Measurements from ENCODE around the gene TMOD3. TPM values are rescaled to one million over a fixed set of nuclear protein-coding genes. Genes with fewer than 3 reads are reported as not detected.

Gene TMOD3
- total and polyA plus RNA-seq, 2 experiments from 2014 or later = 26.1 to 29.9 TPM

DNA sequence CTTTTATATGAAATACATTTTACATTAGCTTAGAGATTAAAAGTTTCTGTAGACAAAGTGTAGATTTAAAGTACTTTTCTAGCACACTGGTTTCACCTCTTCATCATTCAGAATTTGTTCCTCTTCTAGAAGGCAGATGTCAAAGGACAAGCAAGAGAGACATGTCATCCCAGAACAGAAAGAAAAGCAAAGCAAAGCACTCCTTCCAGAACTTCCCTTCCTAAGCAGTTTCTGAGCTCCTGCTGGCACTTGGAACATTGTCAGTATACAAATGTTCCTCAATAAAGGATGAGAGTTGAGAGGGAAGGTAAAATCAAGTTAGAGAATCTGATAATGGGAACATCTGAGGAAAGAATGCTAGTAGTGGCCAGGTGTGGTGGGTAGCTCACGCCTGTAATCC, 26.2 kb downstream of the TMOD3 start:
- peaks cover 6% of the 10 kb centered on the region for H3K27me3 Mint-ChIP-seq (ENCODE audit: insufficient read depth, low read depth, poor library complexity)
- H3K27ac ChIP-seq (ENCODE audit: low read depth) = no peak overlapping the region
- DNase-seq (ENCODE audit: low spot score) (no peak), ATAC-seq (peak; percentile 22; the same call in 1 of the 3 replicates)
- H4K20me1 ChIP-seq (replicated peaks; ENCODE audit: insufficient read depth) = peaks cover 8% of the 10 kb centered on the region; the same call in 1 of the 2 replicates
- H3K9me2 ChIP-seq (ENCODE audit: insufficient read depth) = no peaks in the 10 kb centered on the region
- H3K4me3 Mint-ChIP-seq = no peak overlapping the region
- H3K4me1 Mint-ChIP-seq = peaks cover 36% of the 10 kb centered on the region
- no peak for TF ChIP-seq ZNF331 (CRISPR knock-in tag; IDR thresholded peaks at IDR 0.05; ENCODE audit: low read depth)
- TF ChIP-seq EZH2 (IDR thresholded peaks at IDR 0.05; ENCODE audit: low read depth, unreplicated experiment) = no peak
- H3K36me3 ChIP-seq (ENCODE audit: insufficient read depth) = no peaks in the 10 kb centered on the region
- no peaks in the 10 kb centered on the region for H3K27me3 ChIP-seq (ENCODE audit: insufficient read depth)
- H2AFZ ChIP-seq = no peak overlapping the region
- no peaks in the 10 kb centered on the region for H3K9me3 Mint-ChIP-seq
- peaks cover 4% of the 10 kb centered on the region; the same call in 1 of the 3 replicates for H3K36me3 Mint-ChIP-seq (ENCODE audit: low read depth)
- H3K4me1 ChIP-seq (ENCODE audit: insufficient read depth) = peaks cover 35% of the 10 kb centered on the region
- H3K79me2 ChIP-seq (replicated peaks; ENCODE audit: insufficient read depth) = peaks cover 34% of the 10 kb centered on the region
- no peak overlapping the region for H3K4me3 ChIP-seq
- no peak overlapping the region for H3K4me2 ChIP-seq
- H3K27ac Mint-ChIP-seq = peak overlapping the region; percentile 24
- H3F3A ChIP-seq (replicated peaks; ENCODE audit: low read depth) = no peaks in the 10 kb centered on the region

DNA sequence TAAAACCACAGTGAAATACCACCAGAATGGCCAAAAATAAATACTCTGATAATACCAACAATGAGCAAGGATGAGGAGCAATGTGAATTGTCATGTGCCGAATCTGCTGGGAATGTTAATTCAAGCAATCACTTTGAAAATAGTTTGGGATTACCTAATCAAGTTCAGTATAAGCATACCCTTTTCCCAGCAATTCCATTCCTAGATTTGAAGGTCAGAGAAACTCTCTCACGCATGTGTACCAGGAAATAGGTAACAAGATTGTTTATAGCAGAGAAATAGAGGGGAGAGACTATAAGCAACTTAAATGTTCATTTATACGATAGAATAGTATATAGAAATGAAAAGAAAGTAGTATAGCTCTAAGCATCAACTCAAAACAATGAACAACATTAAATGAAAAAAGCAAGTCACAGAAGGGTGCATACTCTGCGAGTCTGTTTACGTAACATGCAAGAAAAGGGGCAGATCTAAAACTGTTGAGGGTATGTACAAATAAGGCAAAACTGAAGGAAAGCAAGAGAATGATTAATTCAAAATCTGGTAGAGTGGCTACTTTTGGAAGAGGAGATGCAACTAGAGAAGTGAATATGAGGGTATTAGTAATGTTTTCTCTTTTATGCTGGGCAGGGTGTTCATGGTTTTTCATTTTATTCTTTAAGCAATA, 27.4 kb downstream of the TMOD3 start:
- ATAC-seq = no peak
- Histone ChIP-seq H3K36me3 (ENCODE audit: insufficient read depth) (no peaks in the 10 kb centered on the region), H3K4me2 (peak overlapping the region; percentile 27; the same call in 1 of the 2 replicates), H2AFZ (no peak overlapping the region), H3K27ac (ENCODE audit: low read depth) (no peak overlapping the region), H3K4me1 (ENCODE audit: insufficient read depth) (peaks cover 35% of the 10 kb centered on the region), H3K4me3 (no peak overlapping the region), H3K27me3 (ENCODE audit: insufficient read depth) (no peaks in the 10 kb centered on the region), H3F3A (replicated peaks; ENCODE audit: low read depth) (no peaks in the 10 kb centered on the region), H3K79me2 (replicated peaks; ENCODE audit: insufficient read depth) (peaks cover 27% of the 10 kb centered on the region), H3K9me2 (ENCODE audit: insufficient read depth) (no peaks in the 10 kb centered on the region), H4K20me1 (replicated peaks; ENCODE audit: insufficient read depth) (peaks cover 5% of the 10 kb centered on the region; the same call in 1 of the 2 replicates)
- peaks cover 4% of the 10 kb centered on the region; the same call in 1 of the 3 replicates for H3K36me3 Mint-ChIP-seq (ENCODE audit: low read depth)
- H3K27me3 Mint-ChIP-seq (ENCODE audit: insufficient read depth, low read depth, poor library complexity) = peaks cover 5% of the 10 kb centered on the region
- H3K4me3 Mint-ChIP-seq = no peak overlapping the region
- no peak for DNase-seq (ENCODE audit: low spot score)
- no peaks in the 10 kb centered on the region for H3K9me3 Mint-ChIP-seq
- peak overlapping the region; percentile 43 for H3K27ac Mint-ChIP-seq
- peaks cover 36% of the 10 kb centered on the region for H3K4me1 Mint-ChIP-seq
- no peak for TF ChIP-seq STAT1 (IDR thresholded peaks at IDR 0.05; ENCODE audit: unreplicated experiment)
- no peak for TF ChIP-seq ZNF114 (CRISPR knock-in tag; IDR thresholded peaks at IDR 0.05)
- no peak for TF ChIP-seq EZH2 (IDR thresholded peaks at IDR 0.05; ENCODE audit: low read depth, unreplicated experiment)
- TF ChIP-seq, protein P1, sequence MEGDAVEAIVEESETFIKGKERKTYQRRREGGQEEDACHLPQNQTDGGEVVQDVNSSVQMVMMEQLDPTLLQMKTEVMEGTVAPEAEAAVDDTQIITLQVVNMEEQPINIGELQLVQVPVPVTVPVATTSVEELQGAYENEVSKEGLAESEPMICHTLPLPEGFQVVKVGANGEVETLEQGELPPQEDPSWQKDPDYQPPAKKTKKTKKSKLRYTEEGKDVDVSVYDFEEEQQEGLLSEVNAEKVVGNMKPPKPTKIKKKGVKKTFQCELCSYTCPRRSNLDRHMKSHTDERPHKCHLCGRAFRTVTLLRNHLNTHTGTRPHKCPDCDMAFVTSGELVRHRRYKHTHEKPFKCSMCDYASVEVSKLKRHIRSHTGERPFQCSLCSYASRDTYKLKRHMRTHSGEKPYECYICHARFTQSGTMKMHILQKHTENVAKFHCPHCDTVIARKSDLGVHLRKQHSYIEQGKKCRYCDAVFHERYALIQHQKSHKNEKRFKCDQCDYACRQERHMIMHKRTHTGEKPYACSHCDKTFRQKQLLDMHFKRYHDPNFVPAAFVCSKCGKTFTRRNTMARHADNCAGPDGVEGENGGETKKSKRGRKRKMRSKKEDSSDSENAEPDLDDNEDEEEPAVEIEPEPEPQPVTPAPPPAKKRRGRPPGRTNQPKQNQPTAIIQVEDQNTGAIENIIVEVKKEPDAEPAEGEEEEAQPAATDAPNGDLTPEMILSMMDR (conservative IDR thresholded peaks at IDR 0.05; ENCODE audit: low read depth in 2 of 2) = no peak
- no peak for TF ChIP-seq EZH2phosphoT487 (IDR thresholded peaks at IDR 0.05; ENCODE audit: unreplicated experiment)
- TF ChIP-seq, protein P2, sequence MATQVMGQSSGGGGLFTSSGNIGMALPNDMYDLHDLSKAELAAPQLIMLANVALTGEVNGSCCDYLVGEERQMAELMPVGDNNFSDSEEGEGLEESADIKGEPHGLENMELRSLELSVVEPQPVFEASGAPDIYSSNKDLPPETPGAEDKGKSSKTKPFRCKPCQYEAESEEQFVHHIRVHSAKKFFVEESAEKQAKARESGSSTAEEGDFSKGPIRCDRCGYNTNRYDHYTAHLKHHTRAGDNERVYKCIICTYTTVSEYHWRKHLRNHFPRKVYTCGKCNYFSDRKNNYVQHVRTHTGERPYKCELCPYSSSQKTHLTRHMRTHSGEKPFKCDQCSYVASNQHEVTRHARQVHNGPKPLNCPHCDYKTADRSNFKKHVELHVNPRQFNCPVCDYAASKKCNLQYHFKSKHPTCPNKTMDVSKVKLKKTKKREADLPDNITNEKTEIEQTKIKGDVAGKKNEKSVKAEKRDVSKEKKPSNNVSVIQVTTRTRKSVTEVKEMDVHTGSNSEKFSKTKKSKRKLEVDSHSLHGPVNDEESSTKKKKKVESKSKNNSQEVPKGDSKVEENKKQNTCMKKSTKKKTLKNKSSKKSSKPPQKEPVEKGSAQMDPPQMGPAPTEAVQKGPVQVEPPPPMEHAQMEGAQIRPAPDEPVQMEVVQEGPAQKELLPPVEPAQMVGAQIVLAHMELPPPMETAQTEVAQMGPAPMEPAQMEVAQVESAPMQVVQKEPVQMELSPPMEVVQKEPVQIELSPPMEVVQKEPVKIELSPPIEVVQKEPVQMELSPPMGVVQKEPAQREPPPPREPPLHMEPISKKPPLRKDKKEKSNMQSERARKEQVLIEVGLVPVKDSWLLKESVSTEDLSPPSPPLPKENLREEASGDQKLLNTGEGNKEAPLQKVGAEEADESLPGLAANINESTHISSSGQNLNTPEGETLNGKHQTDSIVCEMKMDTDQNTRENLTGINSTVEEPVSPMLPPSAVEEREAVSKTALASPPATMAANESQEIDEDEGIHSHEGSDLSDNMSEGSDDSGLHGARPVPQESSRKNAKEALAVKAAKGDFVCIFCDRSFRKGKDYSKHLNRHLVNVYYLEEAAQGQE (IDR thresholded peaks at IDR 0.05; ENCODE audit: unreplicated experiment) = no peak
- TF ChIP-seq, protein P3, sequence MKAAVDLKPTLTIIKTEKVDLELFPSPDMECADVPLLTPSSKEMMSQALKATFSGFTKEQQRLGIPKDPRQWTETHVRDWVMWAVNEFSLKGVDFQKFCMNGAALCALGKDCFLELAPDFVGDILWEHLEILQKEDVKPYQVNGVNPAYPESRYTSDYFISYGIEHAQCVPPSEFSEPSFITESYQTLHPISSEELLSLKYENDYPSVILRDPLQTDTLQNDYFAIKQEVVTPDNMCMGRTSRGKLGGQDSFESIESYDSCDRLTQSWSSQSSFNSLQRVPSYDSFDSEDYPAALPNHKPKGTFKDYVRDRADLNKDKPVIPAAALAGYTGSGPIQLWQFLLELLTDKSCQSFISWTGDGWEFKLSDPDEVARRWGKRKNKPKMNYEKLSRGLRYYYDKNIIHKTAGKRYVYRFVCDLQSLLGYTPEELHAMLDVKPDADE (IDR thresholded peaks at IDR 0.05) = no peak
- TF ChIP-seq JUNB (IDR thresholded peaks at IDR 0.05; ENCODE audit: unreplicated experiment) = no peak
- no peak for TF ChIP-seq POLR2AphosphoS5 (IDR thresholded peaks at IDR 0.05; ENCODE audit: low read depth)
- no peak for TF ChIP-seq CREB1 (CRISPR knock-in tag; IDR thresholded peaks at IDR 0.05; ENCODE audit: low read depth)
- TF ChIP-seq ZNF331 (CRISPR knock-in tag; IDR thresholded peaks at IDR 0.05; ENCODE audit: low read depth) = no peak
- no peak for TF ChIP-seq NANOG (IDR thresholded peaks at IDR 0.05; ENCODE audit: borderline replicate concordance)

Data from GM23338 (cell line).